ENCODE results near the gene SCN8A. TPM values are rescaled to one million over a fixed set of nuclear protein-coding genes. Genes with fewer than 3 reads are reported as not detected.

SCN8A gene
- total and polyA plus RNA-seq, 4 donors: 0.06 to 0.77 (median 0.26) TPM

GRCh38 chr12:51620448-51620847 lies 29.4 kb downstream of the SCN8A start:
- no peak for DNase-seq
- TF ChIP-seq CTCF (IDR thresholded peaks at IDR 0.05; ENCODE audit: control extremely low read depth, extremely low read depth): no peak
- no peaks in the 10 kb centered on the region for H3K36me3 ChIP-seq (ENCODE audit: control insufficient read depth in 4 of 4, insufficient read depth in 4 of 4, low read length in 4 of 4)
- no peak for ATAC-seq (ENCODE audit: insufficient read depth, low FRiP score)
- no peak overlapping the region for H3K27ac ChIP-seq (ENCODE audit: low read depth in 1 of 2, low read length in 1 of 2)
- no peaks in the 10 kb centered on the region for H3K27me3 ChIP-seq (ENCODE audit: control insufficient read depth in 3 of 3, insufficient read depth in 3 of 3, low read length in 2 of 3)
- 93 to 97% methylated on average over 4 of the region's 4 CpGs for WGBS, 2 donors
- H3K4me3 ChIP-seq: no peak overlapping the region
- no peaks in the 10 kb centered on the region for H3K9me3 ChIP-seq (ENCODE audit: control insufficient read depth in 4 of 4, insufficient read depth in 3 of 4, low read length in 3 of 4)
- no peaks in the 10 kb centered on the region for H3K4me1 ChIP-seq (ENCODE audit: control insufficient read depth in 5 of 5, insufficient read depth in 5 of 5, low read length in 5 of 5)
- H3K9ac ChIP-seq (ENCODE audit: insufficient read depth in 1 of 2, low read length in 2 of 2): no peak overlapping the region

- WGBS, 2 donors: 66 to 83% methylated on average over 7 of the region's 7 CpGs
- Histone ChIP-seq H3K27ac (ENCODE audit: low read depth in 1 of 2, low read length in 1 of 2) (no peak overlapping the region), H3K9ac (ENCODE audit: insufficient read depth in 1 of 2, low read length in 2 of 2) (no peak overlapping the region), H3K9me3 (ENCODE audit: control insufficient read depth in 4 of 4, insufficient read depth in 3 of 4, low read length in 3 of 4) (no peaks in the 10 kb centered on the region), H3K36me3 (ENCODE audit: control insufficient read depth in 4 of 4, insufficient read depth in 4 of 4, low read length in 4 of 4) (no peaks in the 10 kb centered on the region), H3K4me1 (ENCODE audit: control insufficient read depth in 5 of 5, insufficient read depth in 5 of 5, low read length in 5 of 5) (no peaks in the 10 kb centered on the region), H3K4me3 (no peak overlapping the region), H3K27me3 (ENCODE audit: control insufficient read depth in 3 of 3, insufficient read depth in 3 of 3, low read length in 2 of 3) (peaks cover 0 to 2% (median 0%) of the 10 kb centered on the region in 3 donors)
- DNase-seq (no peak), ATAC-seq (ENCODE audit: insufficient read depth, low FRiP score) (no peak)
- TF ChIP-seq CTCF (IDR thresholded peaks at IDR 0.05; ENCODE audit: control extremely low read depth, extremely low read depth): no peak
These were observed 30.3 kb downstream of the SCN8A start for GRCh38 chr12:51621156-51621922.

- WGBS, 2 donors: 83 to 100% methylated on average over 1 of the region's 1 CpG
- DNase-seq (no peak), ATAC-seq (ENCODE audit: insufficient read depth, low FRiP score) (no peak)
- H3K36me3 ChIP-seq (ENCODE audit: control insufficient read depth in 4 of 4, insufficient read depth in 4 of 4, low read length in 4 of 4): no peaks in the 10 kb centered on the region
- H3K4me1 ChIP-seq (ENCODE audit: control insufficient read depth in 5 of 5, insufficient read depth in 5 of 5, low read length in 5 of 5): no peaks in the 10 kb centered on the region
- H3K9me3 ChIP-seq (ENCODE audit: control insufficient read depth in 4 of 4, insufficient read depth in 3 of 4, low read length in 3 of 4): no peaks in the 10 kb centered on the region
- no peak for TF ChIP-seq CTCF (IDR thresholded peaks at IDR 0.05; ENCODE audit: control extremely low read depth, extremely low read depth)
- no peak overlapping the region for H3K4me3 ChIP-seq
- no peak overlapping the region for H3K9ac ChIP-seq (ENCODE audit: insufficient read depth in 1 of 2, low read length in 2 of 2)
- H3K27me3 ChIP-seq (ENCODE audit: control insufficient read depth in 3 of 3, insufficient read depth in 3 of 3, low read length in 2 of 3): peaks cover 0 to 2% (median 0%) of the 10 kb centered on the region in 3 donors
- no peak overlapping the region for H3K27ac ChIP-seq (ENCODE audit: low read depth in 1 of 2, low read length in 1 of 2)
These were observed 31.5 kb downstream of the SCN8A start for GRCh38 chr12:51622564-51622963.
